ENCODE data around the gene PHF12.

DNA sequence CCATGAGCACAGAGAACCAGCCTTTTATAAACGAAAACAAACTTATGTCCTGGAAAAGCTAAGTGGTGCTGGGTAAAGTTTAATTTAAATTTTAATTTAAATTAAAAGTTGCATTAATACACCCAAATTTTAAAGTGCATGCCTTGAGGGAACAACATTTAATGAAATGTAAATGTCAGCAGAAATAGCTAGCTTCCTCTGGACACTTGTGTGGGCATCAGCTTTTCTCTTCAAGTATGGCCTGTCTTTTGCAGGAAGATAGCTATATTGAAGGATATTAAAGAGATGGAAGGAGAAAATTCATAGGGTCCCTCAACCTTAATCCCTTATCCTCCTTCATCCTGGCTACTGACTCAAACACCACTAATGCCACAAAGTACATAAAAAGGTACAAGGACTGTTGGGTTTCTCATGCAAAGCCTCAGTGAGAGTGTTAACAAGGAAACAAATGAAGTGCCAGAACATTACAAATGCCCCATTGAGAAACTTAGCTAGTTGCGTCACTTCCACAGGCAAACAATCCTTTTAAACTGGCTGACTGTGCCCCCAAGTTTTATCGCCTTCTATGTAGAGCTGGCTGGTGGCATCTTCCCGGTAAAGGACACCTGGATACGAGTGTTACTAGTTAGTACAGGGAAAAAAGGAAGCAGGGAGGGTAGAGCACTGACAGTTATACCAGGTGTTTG lies 14.1 kb downstream of the PHF12 start:
- TF ChIP-seq FOXK2 (IDR thresholded peaks at IDR 0.05) (no peak), SP1 (IDR thresholded peaks at IDR 0.05) (no peak), SUZ12 (IDR thresholded peaks at IDR 0.05) (no peak), NFRKB (IDR thresholded peaks at IDR 0.05) (no peak)
